Epithelial cell of prostate (primary cell): ENCODE data around the gene KCNH5.
"Not testable (repeated sequence)": the region's sequence is repeated elsewhere in the genome, so short reads cannot be mapped to it uniquely, and the experiment has no call there.

Experiments used
- DNase-seq: peaks from one replicate; pipeline ENCODE4 v3.0.0-alpha.2; 2011; ENCODE audit warnings: low read depth, low spot score
- H3K27ac ChIP-seq: fragments of 450-650 bp; 2 replicates; pipeline ENCODE4 v1.5.1; 2017; ENCODE audit warnings: mild to moderate bottlenecking

The KCNH5 gene

GRCh38 chr14:62763951-62764350 is 281.3 kb downstream of the KCNH5 start:
- no peak for DNase-seq
- no peak overlapping the region for H3K27ac ChIP-seq

GRCh38 chr14:62759796-62760195 is 285.5 kb downstream of the KCNH5 start:
- no peak overlapping the region for H3K27ac ChIP-seq
- DNase-seq: no peak

DNA sequence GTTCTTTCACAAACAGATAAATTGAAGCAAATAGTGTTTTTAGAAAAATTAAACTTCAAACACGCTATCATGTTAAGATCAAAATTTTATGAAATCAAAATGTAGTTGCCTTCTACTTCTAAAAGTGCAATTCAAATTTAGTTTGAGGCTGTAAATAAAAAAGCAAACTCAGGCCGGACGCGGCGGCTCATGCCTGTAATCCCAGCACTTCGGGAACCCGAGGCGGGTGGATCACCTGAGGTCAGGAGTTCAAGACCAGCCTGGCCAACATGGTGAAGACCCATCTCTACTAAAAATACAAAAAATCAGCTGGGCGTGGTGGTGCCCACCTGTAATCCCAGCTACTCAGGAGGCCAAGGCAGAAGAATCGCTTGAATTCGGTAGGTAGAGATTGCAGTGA is 298.4 kb downstream of the KCNH5 start:
- not testable (repeated sequence) for H3K27ac ChIP-seq, DNase-seq

DNA sequence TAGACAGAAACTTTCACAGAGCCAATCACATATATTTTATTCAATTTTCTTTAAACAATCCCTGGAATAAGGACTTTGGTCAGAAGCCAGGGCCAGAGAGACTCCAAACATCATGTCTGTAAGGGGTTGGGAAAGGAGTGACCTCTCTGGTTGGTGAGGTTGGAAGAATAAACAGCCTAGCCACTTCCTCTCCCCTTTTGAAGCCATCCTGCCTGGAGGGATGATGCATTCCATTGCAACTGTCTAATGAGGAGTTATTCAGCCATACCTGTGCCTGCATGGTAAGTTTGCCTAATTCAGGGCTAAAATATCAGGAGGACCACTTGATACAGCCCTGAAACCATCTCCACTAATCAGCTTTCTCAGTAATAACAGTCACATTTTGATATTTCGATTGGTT is 299.8 kb downstream of the KCNH5 start:
- H3K27ac ChIP-seq: no peak overlapping the region
- DNase-seq: no peak

GRCh38 chr14:62743560-62743959 is 301.7 kb downstream of the KCNH5 start:
- no peak overlapping the region for H3K27ac ChIP-seq
- DNase-seq: no peak

GRCh38 chr14:62743118-62743517 is 302.1 kb downstream of the KCNH5 start:
- no peak for DNase-seq
- H3K27ac ChIP-seq: no peak overlapping the region

GRCh38 chr14:62739647-62740046 is 305.6 kb downstream of the KCNH5 start:
- no peak for DNase-seq
- H3K27ac ChIP-seq: no peak overlapping the region

- H3K27ac ChIP-seq: no peak overlapping the region
- DNase-seq: no peak
Observed at GRCh38 chr14:62736048-62737043, 308.9 kb downstream of the KCNH5 start.

DNA sequence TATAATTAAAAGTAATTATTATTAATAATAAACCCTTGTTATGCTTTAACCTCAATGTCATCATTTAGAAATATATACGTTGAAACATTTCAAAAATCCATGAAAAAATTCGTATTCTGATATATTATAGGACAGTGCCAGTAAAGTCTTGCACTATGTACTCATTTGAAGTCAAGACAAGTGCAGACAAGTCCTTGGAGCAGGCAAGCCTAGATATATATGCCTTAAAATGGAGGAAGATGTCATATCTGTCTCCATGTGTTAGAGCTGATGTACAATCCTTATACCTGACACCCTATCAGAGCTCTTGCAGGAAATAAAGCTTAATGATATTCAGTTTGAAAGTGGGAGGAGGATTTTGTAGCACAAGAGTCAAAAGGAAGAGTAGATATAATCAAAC is 310.4 kb downstream of the KCNH5 start:
- DNase-seq: peak; percentile 26
- no peak overlapping the region for H3K27ac ChIP-seq

DNA sequence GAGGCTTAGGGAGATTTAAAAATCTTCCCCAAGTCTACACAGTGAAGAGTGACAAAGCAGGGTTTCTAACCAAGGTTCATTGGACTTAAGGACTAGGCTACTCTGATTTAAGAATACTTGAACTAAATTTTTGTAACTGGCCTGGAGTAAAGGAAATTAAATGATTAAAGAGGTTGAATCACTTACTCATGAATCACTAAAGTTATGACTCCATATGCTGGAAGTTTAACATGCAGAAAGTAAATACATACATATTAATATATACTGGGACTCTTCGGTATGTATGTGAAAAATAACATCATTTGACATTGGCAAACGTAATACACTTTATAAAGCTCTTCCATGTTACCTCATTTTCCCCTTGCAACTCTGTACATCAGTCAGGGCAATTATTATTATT is 322.9 kb downstream of the KCNH5 start:
- DNase-seq: no peak
- no peak overlapping the region for H3K27ac ChIP-seq

GRCh38 chr14:62718629-62719028 is 326.6 kb downstream of the KCNH5 start:
- no peak for DNase-seq
- no peak overlapping the region for H3K27ac ChIP-seq

DNA sequence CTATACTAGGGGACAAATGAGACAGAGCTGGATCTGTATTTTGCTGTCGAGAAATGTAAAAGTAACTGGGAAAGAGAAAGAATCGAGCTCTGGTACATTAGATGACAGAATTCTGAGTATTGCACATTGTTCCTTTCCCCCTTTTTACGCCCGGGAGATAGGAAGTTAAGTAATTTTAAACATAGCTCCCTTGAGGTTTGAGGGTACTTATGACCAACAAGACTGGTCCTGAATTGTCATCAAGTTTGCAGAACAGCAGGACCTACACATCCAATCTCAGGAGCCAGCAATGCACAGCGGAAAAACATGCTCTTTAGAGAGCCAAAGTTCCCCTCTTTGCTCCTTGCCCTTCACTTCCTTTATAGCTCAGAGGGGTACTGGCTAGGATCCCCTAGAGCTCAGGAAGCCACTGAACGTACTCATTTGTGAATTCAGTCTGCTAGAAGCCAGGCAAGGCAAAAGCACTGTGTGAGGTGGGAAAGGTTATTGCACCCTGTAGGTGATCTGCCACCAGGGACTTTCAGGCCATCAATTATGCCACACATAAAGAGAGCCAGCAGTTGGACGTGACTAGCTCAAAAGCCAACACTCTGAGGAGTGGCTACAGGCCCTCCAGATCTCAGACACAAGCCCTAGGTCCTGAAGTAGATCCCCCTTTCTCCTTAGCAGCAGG is 333.8 kb downstream of the KCNH5 start:
- H3K27ac ChIP-seq: no peak overlapping the region
- no peak for DNase-seq

DNA sequence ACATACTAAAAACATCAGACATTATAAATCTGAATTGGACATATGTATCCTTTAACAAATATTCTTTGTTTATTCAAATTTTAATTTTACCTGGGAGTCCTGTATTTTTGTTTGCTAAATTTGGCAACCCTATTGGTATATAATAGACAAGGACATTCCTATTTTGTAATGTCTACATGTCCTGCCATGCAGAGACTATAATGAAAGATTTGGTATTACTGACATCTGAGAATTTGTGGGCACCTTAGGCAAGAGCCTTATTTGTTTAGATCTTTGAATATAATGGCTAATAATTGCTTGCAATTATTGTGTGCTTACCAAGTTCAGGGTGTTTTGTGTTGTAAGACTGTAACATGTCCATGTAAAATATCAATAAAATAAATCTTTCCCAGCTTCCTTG is 334.4 kb downstream of the KCNH5 start:
- H3K27ac ChIP-seq: no peak overlapping the region
- DNase-seq: no peak

DNA sequence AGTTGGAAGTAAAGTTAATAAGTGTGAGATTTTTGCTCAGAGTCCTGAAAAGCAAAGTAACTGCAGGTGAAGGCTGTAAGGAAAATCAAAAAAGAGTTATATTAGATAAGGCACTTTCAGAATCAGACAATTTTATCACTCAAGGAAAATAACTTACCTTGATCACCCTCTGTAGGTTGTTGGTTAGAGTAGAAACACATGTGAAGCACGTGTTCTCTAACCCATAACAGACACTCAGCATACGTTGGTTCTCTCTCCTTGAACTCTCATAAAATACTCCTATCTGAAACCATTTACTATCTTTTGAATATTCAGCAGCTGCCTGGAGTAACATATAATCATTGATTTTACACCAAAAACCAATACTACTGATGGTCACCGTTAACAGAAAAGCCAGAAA is 335.5 kb downstream of the KCNH5 start:
- no peak for DNase-seq
- H3K27ac ChIP-seq: no peak overlapping the region

GRCh38 chr14:62706217-62706616 is 339.0 kb downstream of the KCNH5 start:
- no peak for DNase-seq
- no peak overlapping the region for H3K27ac ChIP-seq

DNA sequence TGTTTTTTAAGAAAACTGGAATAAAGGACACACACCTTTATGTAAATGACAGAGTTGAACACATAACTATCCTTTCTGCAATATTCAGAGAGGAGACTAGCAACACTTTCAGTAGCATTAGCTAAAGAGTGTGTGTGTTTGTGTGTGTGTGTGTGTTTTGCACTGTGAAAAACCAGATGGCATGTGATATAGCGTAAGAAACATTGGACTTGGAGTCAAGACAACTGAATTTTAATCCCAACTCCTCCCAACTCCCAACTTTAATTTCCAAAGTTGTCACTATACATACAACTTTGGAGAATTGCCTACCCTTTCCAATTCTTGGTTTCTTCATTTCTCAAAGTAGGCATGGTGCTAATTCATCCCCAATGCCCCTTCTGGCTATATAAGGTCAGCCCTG is 347.8 kb downstream of the KCNH5 start:
- H3K27ac ChIP-seq: no peak overlapping the region
- no peak for DNase-seq

DNA sequence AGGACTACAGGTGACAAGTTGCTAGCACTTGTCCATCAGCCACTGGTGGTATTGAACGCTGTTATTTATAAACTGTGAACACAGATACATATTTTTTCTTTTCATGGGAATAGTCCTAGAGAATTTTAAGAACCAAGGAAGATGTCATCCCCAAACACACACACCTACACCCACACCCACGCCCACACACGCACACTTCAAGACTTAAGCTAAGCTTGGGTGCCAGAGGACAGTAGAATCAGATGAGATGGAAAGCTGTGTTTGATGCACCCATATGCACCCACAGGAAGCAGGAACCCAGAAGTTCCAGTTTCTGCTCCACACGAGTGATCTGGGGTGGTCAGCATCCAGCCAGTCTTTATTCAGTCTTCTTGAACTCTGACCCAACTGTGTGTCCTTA is 348.3 kb downstream of the KCNH5 start:
- DNase-seq: no peak
- no peak overlapping the region for H3K27ac ChIP-seq

DNA sequence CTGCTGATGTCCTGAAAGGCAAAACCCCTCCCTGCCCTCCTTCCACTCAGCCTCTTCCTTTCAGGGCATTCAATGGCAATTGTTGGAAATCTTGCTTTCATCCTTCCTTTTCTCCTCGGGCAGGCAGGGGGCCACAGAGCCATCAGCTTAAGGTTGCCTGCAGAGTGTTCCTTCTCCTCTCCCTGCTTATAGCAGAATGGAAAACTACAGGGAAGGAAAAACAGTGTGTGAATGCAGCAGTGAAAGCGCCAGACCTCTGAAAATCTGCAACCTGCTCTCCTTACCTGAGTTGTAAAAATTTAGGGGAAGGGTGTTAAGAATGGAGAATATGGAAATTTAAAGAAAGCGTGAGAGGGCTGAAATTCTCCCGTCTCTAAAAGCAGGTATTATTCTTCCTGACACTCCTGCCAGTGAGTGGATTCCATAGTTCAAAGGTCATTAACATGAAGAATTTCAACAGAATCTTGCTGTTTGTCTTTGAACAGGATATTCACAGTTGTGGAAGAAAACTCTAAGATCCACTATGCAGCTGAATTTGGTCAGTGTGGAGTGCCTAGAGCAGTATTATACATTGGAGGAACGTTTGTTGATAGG is 348.8 kb downstream of the KCNH5 start:
- DNase-seq: no peak
- no peak overlapping the region for H3K27ac ChIP-seq

GRCh38 chr14:62694075-62694474 is 351.2 kb downstream of the KCNH5 start:
- peak; percentile 87 for DNase-seq
- H3K27ac ChIP-seq: peak overlapping the region; percentile 91

- DNase-seq: no peak
- H3K27ac ChIP-seq: peak overlapping the region; percentile 91
Observed at GRCh38 chr14:62692490-62693106, 352.7 kb downstream of the KCNH5 start.
